ENCODE data around the gene CFAP298.

- TF ChIP-seq CTCF (conservative IDR thresholded peaks at IDR 0.05; ENCODE audit: low read depth, low read length) (no peak), EZH2 (IDR thresholded peaks at IDR 0.05; ENCODE audit: low read length, unreplicated experiment) (no peak)
These were observed 31.2 kb downstream of the CFAP298 start for GRCh38 chr21:32580949-32581348.

Data from PC-3 (cell line).